Measurements from ENCODE around the gene PROCA1.

DNA sequence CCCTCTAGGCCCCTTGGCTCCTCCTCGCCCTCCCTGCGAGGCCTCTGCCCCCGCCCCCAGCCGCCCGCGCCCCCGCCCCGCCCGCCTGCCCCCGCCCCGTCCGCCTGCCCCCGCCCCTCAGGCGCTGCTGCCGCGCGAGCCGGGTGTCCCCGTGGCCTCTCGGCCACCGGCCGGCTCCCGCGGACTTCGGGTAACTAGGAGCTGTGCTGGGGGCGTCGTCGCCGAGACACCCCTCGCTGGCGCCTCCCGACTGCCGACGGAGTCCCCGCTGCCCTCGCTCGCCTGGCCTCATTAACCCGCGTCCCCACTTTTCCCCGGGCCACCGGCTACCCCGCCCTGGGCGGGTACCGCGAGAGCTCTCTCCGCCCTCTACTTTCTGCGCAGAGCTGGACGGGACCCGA lies 14.5 kb upstream of the PROCA1 start, which contains the start of gene TLCD1:
- TF ChIP-seq, protein P1, sequence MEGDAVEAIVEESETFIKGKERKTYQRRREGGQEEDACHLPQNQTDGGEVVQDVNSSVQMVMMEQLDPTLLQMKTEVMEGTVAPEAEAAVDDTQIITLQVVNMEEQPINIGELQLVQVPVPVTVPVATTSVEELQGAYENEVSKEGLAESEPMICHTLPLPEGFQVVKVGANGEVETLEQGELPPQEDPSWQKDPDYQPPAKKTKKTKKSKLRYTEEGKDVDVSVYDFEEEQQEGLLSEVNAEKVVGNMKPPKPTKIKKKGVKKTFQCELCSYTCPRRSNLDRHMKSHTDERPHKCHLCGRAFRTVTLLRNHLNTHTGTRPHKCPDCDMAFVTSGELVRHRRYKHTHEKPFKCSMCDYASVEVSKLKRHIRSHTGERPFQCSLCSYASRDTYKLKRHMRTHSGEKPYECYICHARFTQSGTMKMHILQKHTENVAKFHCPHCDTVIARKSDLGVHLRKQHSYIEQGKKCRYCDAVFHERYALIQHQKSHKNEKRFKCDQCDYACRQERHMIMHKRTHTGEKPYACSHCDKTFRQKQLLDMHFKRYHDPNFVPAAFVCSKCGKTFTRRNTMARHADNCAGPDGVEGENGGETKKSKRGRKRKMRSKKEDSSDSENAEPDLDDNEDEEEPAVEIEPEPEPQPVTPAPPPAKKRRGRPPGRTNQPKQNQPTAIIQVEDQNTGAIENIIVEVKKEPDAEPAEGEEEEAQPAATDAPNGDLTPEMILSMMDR (IDR thresholded peaks at IDR 0.05), result no peak
- TF ChIP-seq POLR2A (IDR thresholded peaks at IDR 0.05), result no peak
